BE2C (cell line): ENCODE measurements around the gene ADCK1.
"Not testable (repeated sequence)": the region's sequence is repeated elsewhere in the genome, so short reads cannot be mapped to it uniquely, and the experiment has no call there.

ENCODE experiments used
- DNase-seq: peaks from one replicate; pipeline ENCODE4 v3.0.0-alpha.2; 2020
- H3K27me3 ChIP-seq: fragments of 250-450 bp; sonication (Bioruptor Pico); 2 replicates; pipeline ENCODE4 v1.5.1; 2020; ENCODE audit warnings: mild to moderate bottlenecking
- H3K36me3 ChIP-seq: fragments of 250-450 bp; sonication (Bioruptor Pico); 2 replicates; pipeline ENCODE4 v1.5.1; 2020; ENCODE audit warnings: mild to moderate bottlenecking
- H3K4me1 ChIP-seq: fragments of 250-450 bp; sonication (Bioruptor Pico); 2 replicates; pipeline ENCODE4 v1.5.1; 2020
- H3K4me3 ChIP-seq: 2 replicates; pipeline ENCODE4 v1.5.1; 2011; ENCODE audit warnings: low read depth, low read length
- H3K9me3 ChIP-seq: fragments of 250-450 bp; sonication (Bioruptor Pico); 2 replicates; pipeline ENCODE4 v1.5.1; 2020
- TF ChIP-seq, protein P1 (sequence below): IDR thresholded peaks from 2 replicates; pipeline ENCODE4 v1.5.1; 2012; ENCODE audit warnings: mild to moderate bottlenecking, low read depth, low read length

The ADCK1 gene

DNA sequence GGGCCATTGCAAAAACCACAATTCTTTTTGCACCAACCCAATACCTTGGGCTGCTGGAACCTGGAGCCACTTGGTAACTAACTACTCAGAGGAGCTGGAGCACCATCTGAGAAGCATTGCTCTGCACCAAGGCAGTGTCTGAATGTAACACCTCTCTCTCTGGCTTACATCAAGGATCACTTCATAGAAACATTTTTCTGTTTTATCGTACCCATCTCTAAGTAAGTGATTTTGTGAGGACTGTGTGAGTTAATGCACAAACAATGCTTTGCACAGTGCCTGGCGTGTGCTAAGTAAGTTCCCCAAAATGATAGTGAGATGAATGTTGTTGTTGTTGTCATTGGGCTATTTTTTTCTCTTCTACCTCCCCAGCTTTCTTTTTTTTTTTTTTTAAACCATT is 111.4 kb downstream of the ADCK1 start:
- TF ChIP-seq, protein P1, sequence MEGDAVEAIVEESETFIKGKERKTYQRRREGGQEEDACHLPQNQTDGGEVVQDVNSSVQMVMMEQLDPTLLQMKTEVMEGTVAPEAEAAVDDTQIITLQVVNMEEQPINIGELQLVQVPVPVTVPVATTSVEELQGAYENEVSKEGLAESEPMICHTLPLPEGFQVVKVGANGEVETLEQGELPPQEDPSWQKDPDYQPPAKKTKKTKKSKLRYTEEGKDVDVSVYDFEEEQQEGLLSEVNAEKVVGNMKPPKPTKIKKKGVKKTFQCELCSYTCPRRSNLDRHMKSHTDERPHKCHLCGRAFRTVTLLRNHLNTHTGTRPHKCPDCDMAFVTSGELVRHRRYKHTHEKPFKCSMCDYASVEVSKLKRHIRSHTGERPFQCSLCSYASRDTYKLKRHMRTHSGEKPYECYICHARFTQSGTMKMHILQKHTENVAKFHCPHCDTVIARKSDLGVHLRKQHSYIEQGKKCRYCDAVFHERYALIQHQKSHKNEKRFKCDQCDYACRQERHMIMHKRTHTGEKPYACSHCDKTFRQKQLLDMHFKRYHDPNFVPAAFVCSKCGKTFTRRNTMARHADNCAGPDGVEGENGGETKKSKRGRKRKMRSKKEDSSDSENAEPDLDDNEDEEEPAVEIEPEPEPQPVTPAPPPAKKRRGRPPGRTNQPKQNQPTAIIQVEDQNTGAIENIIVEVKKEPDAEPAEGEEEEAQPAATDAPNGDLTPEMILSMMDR: no peak
- H3K36me3 ChIP-seq: no peaks in the 10 kb centered on the region
- no peaks in the 10 kb centered on the region; the same call in 1 of the 2 replicates for H3K9me3 ChIP-seq
- H3K4me3 ChIP-seq: no peak overlapping the region
- H3K4me1 ChIP-seq: peaks cover 9% of the 10 kb centered on the region
- no peaks in the 10 kb centered on the region for H3K27me3 ChIP-seq
- DNase-seq: no peak

DNA sequence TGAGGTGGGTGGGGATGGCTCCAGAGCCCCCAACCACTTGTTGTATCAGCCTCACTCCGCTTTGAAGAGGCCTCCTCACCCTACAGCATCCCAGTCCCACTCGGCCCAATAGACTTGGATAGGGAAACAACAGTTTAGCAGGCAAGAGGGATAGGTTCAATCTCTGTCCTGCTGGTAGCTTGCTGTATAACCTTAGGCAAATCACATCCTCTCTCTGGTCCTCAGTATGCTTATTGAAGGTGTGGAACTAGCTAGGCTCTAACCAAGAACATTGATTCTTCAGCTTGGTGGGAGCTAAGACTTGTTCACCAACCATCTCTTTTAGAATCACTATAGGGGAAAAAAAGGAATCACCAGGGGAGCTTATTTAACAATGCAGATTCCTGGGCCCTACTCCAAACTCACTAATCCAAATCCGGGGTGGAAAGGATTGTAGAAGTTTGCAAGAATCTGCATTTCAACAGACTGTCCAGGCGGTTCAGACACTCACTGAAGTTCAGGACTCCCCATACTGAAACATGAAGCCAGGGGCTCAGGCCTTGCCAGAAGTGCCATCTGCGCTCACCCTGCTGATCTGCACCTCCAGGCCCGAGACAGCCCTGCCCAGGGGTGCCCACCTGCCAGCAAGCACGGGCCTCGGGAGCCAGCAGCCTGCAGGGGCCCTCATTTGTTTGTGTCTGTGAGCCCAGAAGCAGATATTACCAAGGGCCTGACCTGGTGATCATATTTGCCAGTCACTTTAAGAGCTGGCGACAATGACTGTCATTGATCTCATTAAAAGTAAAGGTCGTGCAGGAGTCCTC is 113.0 kb downstream of the ADCK1 start:
- no peak overlapping the region for H3K4me3 ChIP-seq
- no peak for DNase-seq
- TF ChIP-seq, protein P1: no peak
- no peaks in the 10 kb centered on the region for H3K27me3 ChIP-seq
- H3K36me3 ChIP-seq: no peaks in the 10 kb centered on the region
- no peaks in the 10 kb centered on the region; the same call in 1 of the 2 replicates for H3K9me3 ChIP-seq
- peaks cover 9% of the 10 kb centered on the region for H3K4me1 ChIP-seq

DNA sequence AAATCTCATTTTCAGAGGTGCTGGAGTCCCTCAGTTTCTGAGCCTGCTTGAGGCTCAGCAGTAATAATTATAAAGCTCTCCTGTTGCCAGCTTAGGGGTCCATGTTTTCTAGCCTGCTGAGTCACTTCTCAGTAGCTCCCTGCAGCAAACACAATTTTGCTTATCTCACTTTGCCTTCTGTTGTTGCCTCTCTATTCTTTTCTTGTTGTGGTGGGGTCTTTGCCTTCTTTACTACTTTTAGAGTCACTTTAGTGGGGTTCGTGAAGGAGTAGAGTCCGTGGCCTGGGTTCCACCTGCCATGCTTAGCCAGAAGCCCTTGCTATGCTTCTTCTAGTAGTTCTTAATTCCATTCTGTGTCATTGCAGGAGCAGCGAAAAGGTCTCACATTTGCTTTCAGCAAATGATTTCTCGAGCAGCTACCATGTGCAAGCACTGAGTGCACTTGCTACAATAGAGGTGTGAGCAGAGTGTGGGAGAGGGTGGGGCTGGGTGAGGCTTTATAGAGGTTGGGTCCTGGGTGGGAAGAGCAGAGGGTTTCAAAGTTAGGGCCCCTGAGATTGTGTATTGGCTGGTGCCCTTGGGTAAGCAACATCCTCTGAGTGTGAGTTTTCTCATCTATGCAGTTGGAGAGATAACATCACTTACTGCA is 114.3 kb downstream of the ADCK1 start:
- no peak overlapping the region for H3K4me3 ChIP-seq
- TF ChIP-seq, protein P1: no peak
- no peaks in the 10 kb centered on the region; the same call in 1 of the 2 replicates for H3K9me3 ChIP-seq
- DNase-seq: no peak
- peaks cover 9% of the 10 kb centered on the region for H3K4me1 ChIP-seq
- no peaks in the 10 kb centered on the region for H3K27me3 ChIP-seq
- no peaks in the 10 kb centered on the region for H3K36me3 ChIP-seq

DNA sequence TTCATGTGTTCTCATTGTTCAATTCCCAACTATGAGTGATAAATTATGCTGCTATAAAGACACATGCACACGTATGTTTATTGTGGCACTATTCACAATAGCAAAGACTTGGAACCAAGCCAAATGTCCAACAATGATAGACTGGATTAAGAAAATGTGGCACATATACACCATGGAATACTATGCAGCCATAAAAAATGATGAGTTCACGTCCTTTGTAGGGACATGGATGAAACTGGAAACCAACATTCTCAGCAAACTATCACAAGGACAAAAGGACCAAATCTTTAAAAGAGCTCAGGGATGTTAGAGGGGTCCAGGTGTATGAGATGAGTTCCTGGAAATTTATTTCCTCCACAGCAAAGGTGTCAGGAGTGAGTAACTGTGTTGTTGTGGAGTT is 115.5 kb downstream of the ADCK1 start:
- not testable (repeated sequence) for H3K9me3 ChIP-seq, H3K4me1 ChIP-seq, H3K27me3 ChIP-seq, H3K36me3 ChIP-seq, DNase-seq, H3K4me3 ChIP-seq

DNA sequence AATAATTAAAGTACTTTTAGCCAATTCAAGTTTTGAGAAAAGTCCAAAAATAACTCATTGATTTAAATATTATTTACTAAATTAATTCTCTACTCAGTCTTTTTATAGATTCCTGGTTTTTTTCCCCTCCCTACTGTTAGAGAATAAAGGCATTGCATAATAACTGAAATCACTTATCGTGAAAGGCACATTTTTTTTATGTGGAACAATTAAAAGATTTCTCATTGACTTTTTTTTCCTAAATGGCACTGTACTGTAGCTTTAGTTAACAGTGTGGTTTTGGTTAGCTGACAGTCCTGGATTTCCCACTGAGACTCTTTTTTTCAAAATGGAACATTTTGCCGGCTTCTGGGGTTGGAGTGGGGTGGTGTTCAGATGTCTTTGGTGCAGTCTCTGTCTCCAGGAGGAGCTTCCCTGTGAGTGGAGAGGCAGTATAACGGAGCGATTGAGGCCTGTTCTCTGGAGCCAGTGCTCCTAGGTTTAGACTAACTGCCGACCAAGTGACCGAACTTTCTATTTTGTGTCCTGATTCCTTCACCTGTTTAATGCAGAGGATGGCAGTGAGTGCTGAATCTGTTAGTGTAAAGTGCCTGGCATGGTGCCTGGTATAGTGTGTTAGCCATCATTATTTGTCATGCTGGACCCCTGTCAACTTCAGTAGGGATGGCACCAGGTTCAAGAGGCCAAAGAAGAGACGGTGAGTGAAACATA is 117.7 kb downstream of the ADCK1 start:
- TF ChIP-seq, protein P1: no peak
- H3K4me1 ChIP-seq: peaks cover 23% of the 10 kb centered on the region
- DNase-seq: no peak
- H3K4me3 ChIP-seq: no peak overlapping the region
- H3K36me3 ChIP-seq: no peaks in the 10 kb centered on the region
- H3K27me3 ChIP-seq: no peaks in the 10 kb centered on the region
- no peaks in the 10 kb centered on the region; the same call in 1 of the 2 replicates for H3K9me3 ChIP-seq

DNA sequence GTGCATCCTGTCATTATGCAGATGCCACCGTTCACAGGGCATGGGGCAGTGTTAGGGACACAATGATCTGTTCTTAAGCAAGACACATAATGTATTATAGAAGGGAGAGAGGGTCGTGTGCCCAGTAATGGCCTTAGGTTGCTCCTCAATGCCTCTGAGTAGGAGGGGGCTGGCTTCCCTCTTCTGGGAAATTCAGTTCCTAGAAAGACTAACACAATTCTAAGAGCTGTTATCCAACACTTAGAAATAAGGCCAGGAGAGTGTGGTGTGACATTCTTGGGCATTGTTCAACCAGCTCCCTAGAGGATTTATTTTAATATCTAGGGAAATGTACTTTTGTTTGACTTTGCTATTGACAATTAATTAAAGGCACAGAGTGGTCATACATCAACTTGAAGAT is 118.5 kb downstream of the ADCK1 start:
- no peak for DNase-seq
- H3K27me3 ChIP-seq: no peaks in the 10 kb centered on the region
- H3K4me1 ChIP-seq: peaks cover 28% of the 10 kb centered on the region
- H3K4me3 ChIP-seq: no peak overlapping the region
- H3K36me3 ChIP-seq: no peaks in the 10 kb centered on the region
- TF ChIP-seq, protein P1: no peak
- no peaks in the 10 kb centered on the region; the same call in 1 of the 2 replicates for H3K9me3 ChIP-seq
